GM12891 (cell line): ENCODE data around the gene CSGALNACT2. TPM values are rescaled to one million over a fixed set of nuclear protein-coding genes. Genes with fewer than 3 reads are reported as not detected.
A peak's percentile ranks its signal among the peaks of the same experiment; 100 is the strongest.
"Not testable (repeated sequence)": the region's sequence is repeated elsewhere in the genome, so short reads cannot be mapped to it uniquely, and the experiment has no call there.

Experiments
- DNase-seq: peaks from one replicate; pipeline ENCODE4 v3.0.0; 2011; ENCODE audit warnings: low spot score; ENCODE audit not compliant: insufficient read length
- FAIRE-seq: peaks from 2 replicates; lab custom pipeline; 2011; peaks lifted over from hg19 to GRCh38; lab: Jason Lieb, UNC
- PAX5 ChIP-seq: IDR thresholded peaks from 2 replicates; pipeline ENCODE4 v1.6.1; 2011; ENCODE audit warnings: low read length, moderate library complexity, mild to moderate bottlenecking; ENCODE audit not compliant: insufficient read depth, severe bottlenecking
- POLR2A ChIP-seq: IDR thresholded peaks from 2 replicates; pipeline ENCODE4 v1.6.1; 2011; ENCODE audit warnings: low read depth, low read length, control low read depth
- POLR2AphosphoS5 ChIP-seq: IDR thresholded peaks from 2 replicates; pipeline ENCODE4 v1.6.1; 2011; ENCODE audit warnings: low read depth, low read length, control low read depth
- POU2F2 ChIP-seq: IDR thresholded peaks from 2 replicates; pipeline ENCODE4 v1.6.1; 2011; ENCODE audit warnings: low read depth, mild to moderate bottlenecking, control low read depth, low read length, moderate library complexity
- SPI1 ChIP-seq: IDR thresholded peaks from 2 replicates; pipeline ENCODE4 v1.6.1; 2011; ENCODE audit warnings: low read depth, low read length, control low read depth
- TAF1 ChIP-seq: IDR thresholded peaks from 2 replicates; pipeline ENCODE4 v1.6.1; 2011; ENCODE audit warnings: low read depth, low read length, control low read depth
- polyA plus RNA-seq: library from polyadenylated mRNA; unstranded; fragments of >200 nt; gene quantifications from one replicate; pipeline ENCODE4 v1.2.1, GENCODE V29; 2012; ENCODE audit warnings: low read depth, missing spikeins, inconsistent platforms; ENCODE audit not compliant: missing spikeins

The CSGALNACT2 gene, protein sequence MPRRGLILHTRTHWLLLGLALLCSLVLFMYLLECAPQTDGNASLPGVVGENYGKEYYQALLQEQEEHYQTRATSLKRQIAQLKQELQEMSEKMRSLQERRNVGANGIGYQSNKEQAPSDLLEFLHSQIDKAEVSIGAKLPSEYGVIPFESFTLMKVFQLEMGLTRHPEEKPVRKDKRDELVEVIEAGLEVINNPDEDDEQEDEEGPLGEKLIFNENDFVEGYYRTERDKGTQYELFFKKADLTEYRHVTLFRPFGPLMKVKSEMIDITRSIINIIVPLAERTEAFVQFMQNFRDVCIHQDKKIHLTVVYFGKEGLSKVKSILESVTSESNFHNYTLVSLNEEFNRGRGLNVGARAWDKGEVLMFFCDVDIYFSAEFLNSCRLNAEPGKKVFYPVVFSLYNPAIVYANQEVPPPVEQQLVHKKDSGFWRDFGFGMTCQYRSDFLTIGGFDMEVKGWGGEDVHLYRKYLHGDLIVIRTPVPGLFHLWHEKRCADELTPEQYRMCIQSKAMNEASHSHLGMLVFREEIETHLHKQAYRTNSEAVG
- polyA plus RNA-seq = 4.2 TPM

DNA sequence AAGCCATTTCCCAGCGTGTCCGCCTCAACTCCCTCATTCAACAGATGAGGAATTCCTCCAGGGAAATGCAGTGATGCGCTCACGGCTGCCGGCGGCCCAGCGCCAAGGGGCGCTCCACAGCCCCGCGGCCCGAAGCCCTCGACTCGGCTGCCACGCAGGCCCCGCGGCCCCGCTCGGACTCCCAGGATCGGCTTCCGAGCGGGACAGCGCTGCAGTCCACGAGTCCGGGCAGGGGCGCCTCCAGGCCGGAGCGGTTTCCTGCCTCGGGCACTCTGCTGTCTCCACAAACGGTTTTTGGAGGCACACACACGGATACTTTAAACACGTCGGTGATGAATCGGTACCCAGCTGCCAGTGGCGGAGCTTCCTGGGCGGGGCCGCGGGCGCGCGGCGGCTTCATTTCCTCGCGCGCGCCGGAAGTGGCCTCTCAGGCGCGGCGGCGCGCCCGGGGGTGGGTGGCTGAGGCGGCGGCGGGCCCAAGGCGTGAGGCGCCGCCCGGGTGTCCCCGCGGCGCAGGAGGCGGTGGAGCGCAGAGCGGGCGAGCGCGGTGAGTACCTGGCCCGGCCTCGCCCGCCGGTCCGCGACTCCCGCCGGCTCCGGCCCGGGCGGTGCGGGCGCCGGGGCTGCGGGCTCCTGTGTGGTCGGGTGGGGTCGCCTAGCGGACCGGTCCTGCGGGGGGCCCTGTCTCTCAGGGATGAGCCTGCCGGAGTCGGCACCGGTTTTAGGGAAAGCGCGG lies at the start of gene CSGALNACT2:
Gene CSGALNACT2, plus strand, starts transcription at position 425 of the 736 bp plus-strand sequence. CDS start 16,705 bp downstream, outside the sequence.
- peak; percentile 56; the same call in 1 of the 2 replicates for TF ChIP-seq TAF1
- TF ChIP-seq POLR2A = peak; percentile 53
- TF ChIP-seq SPI1 = peak; percentile 16; the same call in 1 of the 2 replicates
- TF ChIP-seq PAX5 = peak; percentile 21
- no peak for TF ChIP-seq POLR2AphosphoS5
- no peak for TF ChIP-seq POU2F2
- FAIRE-seq (peak; percentile 94), DNase-seq (peak; percentile 84)

DNA sequence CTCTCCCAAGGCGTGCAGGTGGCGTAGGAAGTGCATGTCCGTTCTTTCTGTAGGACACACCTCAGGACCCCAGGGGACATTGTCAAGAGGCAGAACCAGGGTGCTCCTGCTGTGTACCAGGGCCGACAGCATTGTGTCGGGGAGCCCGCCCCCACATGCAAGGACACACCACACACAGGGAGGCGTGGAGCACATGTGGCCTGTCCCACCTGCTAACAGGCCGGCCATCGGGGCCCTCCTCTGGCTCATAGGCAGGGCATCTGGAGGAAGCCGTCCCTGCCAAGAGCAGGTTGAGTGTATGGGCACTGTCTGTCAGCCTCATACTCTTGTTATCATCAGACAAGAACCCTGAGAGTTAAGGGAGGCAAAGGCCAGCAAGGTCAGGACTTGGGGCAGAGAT lies 48.7 kb upstream of the CSGALNACT2 start:
- TF ChIP-seq PAX5 = no peak
- TF ChIP-seq POLR2A = no peak
- TF ChIP-seq TAF1 = no peak
- no peak for TF ChIP-seq POLR2AphosphoS5
- TF ChIP-seq POU2F2 = no peak
- TF ChIP-seq SPI1 = no peak
- FAIRE-seq (no peak), DNase-seq (no peak)

DNA sequence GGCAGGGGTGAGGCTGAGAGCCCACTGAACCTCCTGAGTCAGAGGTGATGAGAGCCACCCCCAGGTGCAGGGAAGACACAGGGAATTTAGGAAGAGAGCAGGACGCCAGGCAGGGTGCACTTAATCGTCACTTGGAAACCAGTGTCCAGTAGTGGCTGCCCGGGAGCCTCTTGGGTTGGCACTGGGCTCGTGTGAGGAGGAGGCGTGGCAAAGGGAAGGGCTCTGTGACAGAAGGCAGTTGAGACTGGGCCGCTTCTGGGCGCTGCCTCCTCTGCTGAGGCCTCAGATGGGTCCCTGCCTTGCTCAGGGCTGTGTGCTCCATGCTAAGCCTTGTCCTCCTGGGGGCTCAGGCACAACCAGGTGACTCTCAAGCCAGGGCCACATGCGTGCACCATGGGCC lies 48.1 kb upstream of the CSGALNACT2 start:
- no peak for FAIRE-seq
- TF ChIP-seq PAX5 = no peak
- TF ChIP-seq TAF1 = no peak
- no peak for TF ChIP-seq POLR2AphosphoS5
- TF ChIP-seq POLR2A = no peak
- TF ChIP-seq POU2F2 = no peak
- TF ChIP-seq SPI1 = no peak
- DNase-seq = no peak

DNA sequence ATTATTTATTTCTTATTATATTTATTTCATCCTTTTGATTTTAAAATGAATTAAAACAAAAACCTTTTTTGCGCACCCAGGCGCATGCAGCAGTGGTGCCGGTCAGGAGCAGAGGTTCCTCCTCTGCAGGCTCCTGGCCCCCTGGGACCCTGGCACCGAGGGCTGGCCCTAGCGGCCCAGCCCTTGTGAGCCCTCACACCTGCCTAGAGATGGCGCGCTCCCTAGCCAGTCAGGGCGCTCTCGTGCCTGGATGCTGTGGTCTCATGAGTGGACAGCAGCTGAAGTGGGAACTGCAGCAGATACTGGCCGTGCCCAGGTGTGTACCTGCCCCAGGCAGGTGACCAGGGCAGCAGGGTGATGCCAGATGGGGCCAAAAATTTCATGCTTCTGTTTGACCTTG lies 47.6 kb upstream of the CSGALNACT2 start:
- DNase-seq (no peak), FAIRE-seq (no peak)
- no peak for TF ChIP-seq SPI1
- TF ChIP-seq POLR2AphosphoS5 = no peak
- TF ChIP-seq POU2F2 = no peak
- TF ChIP-seq TAF1 = no peak
- no peak for TF ChIP-seq POLR2A
- no peak for TF ChIP-seq PAX5

DNA sequence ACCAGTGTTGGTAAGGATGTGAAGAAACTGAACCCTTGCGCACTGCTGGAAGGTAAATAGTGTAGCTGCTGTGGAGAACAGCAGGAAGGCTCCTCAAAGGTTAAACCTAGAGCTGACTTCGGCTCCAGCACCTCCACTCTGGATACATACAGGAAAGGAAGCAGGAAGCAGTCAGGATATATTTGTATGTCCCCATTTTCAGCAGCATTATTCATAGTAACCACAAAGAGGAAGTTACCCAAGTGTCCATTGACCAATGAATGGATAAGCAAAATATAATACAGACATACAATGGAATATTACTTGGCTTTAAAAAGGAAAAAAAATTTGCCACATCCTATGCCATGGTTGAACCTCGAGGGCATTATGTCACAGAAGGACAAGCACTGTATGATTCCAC lies 46.4 kb upstream of the CSGALNACT2 start:
- DNase-seq (no peak), FAIRE-seq (no peak)
- no peak for TF ChIP-seq POU2F2
- no peak for TF ChIP-seq POLR2A
- no peak for TF ChIP-seq PAX5
- TF ChIP-seq TAF1 = no peak
- no peak for TF ChIP-seq SPI1
- no peak for TF ChIP-seq POLR2AphosphoS5

DNA sequence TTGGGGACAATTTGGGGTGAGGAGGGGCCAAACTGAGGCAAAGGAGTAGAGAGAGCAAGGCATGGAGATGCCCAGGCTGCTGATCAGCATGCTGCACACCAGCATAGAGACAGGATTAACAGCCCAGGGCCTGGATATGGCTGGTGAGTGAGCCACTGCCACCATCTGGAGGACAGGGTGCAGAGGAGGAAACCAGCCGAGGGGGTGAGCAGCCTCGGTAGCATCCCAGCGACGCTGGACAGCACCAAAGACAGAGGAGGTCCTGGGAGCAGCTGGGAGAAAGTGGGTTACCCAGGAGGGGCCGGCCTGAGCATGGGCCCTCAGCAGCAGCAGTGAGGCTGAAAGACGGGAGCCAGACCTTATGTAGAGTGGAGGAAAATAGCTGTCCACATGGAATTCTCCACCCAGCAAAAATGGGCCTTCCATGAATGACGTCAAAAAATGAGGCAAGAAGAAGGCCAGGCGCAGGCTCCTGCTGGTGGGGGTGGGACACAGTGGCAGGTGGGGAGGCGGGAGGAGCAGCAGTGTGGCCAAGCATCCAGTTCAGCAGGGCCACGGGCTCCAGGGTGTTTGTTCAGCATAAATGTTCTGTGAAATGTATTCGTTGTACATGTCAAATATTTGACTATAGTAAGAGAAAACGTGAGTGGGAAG lies 44.7 kb upstream of the CSGALNACT2 start:
- no peak for DNase-seq
- no peak for FAIRE-seq
- no peak for TF ChIP-seq POLR2A
- TF ChIP-seq TAF1 = no peak
- no peak for TF ChIP-seq POU2F2
- no peak for TF ChIP-seq PAX5
- no peak for TF ChIP-seq SPI1
- no peak for TF ChIP-seq POLR2AphosphoS5

DNA sequence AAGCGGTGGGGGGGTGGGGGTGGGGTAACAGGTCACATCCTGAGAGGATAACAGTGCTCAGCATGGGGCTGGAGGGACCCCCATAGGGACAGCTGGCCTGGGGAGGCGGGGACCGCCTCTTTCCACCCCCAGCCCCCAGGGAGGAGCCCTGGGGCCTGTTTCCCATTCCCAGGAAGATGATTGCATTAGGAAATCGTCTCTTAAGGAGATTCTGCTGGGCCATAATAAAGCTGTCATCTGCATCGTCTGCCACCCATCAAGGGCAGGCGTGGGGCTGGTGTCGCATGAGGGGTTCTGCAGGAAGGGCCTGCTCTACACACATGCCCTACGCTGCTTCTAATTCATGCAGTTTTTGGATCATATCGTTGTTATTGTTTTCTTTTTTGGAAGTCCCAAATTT lies 44.2 kb upstream of the CSGALNACT2 start:
- TF ChIP-seq SPI1 (no peak), POU2F2 (no peak), POLR2A (no peak), TAF1 (no peak), PAX5 (no peak), POLR2AphosphoS5 (no peak)
- FAIRE-seq (no peak), DNase-seq (no peak)

DNA sequence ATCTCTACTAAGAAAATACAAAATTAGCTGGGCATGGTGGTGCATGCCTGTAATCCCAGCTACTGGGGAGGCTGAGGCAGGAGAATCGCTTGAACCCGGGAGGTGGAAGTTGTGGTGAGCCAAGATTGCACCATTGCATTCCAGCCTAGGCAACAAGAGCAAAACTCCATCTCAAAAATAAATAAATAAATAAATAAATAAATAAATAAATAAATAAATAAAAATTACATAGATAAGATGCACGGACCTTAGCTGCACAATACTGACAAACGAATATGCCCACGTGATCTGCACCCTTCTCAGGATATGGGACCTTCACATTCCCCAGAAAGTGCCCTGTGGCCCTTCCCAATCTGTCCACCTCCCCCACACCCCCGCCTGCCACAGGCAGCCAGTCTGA lies 38.9 kb upstream of the CSGALNACT2 start:
- not testable (repeated sequence) for FAIRE-seq, DNase-seq
